Testis (tissue), 2 donors: Measurements from ENCODE around the gene ATP6V1G1.

Experiments
- CTCF ChIP-seq, 3 experiments: fragments of 450-650 bp in 2 of 3; fragments of 200-600 bp in 1 of 3; sonication (generic) in 1 of 3; IDR thresholded peaks; one replicate each; pipeline ENCODE4 v1.5.1; 2016 to 2019; ENCODE audit warnings: antibody characterized with exemption in 3 of 3, mild to moderate bottlenecking in 2 of 3, moderate library complexity in 1 of 3
- POLR2A ChIP-seq: fragments of 450-650 bp; IDR thresholded peaks from one replicate; pipeline ENCODE4 v1.6.1; 2017; ENCODE audit warnings: antibody characterized with exemption, mild to moderate bottlenecking, moderate library complexity

GRCh38 chr9:114604989-114605388 is 17.4 kb downstream of the ATP6V1G1 start:
- TF ChIP-seq CTCF (IDR thresholded peaks at IDR 0.05) (no peak), POLR2A (no peak)
